Heart left ventricle (tissue), 16 donors: ENCODE data around the gene CMIP. TPM values are rescaled to one million over a fixed set of nuclear protein-coding genes. Genes with fewer than 3 reads are reported as not detected.

ENCODE experiments used
- ATAC-seq, 4 donors: fragments of 200-7000 bp; cut with Tn5 transposase; one replicate each; pipeline ENCODE4 v1.9.1; 2020 to 2022; ENCODE audit warnings: moderate library complexity in 4 of 4, mild to moderate bottlenecking in 3 of 4, moderate number of reproducible peaks in 1 of 4
- DNase-seq, 5 donors: peaks; one replicate each; pipeline ENCODE4 v3.0.0-alpha.2; 2020
- H3K27ac ChIP-seq, 12 donors: fragments of 200-600 bp; sonication (generic) in 4 of 12; one replicate each; pipeline versions ENCODE4 v1.5.0 to v1.8.0; 2016 to 2022; ENCODE audit warnings: mild to moderate bottlenecking in 2 of 12
- H3K27me3 ChIP-seq, 9 donors: fragments of 200-600 bp; sonication (generic) in 2 of 9; one replicate each; pipeline versions ENCODE4 v1.5.1 to v1.8.0; 2016 to 2022; ENCODE audit warnings: mild to moderate bottlenecking in 3 of 9
- H3K36me3 ChIP-seq, 9 donors: fragments of 200-600 bp; sonication (generic) in 2 of 9; one replicate each; pipeline versions ENCODE4 v1.5.0 to v1.8.0; 2018 to 2022; ENCODE audit warnings: mild to moderate bottlenecking in 2 of 9
- H3K4me1 ChIP-seq, 12 donors: fragments of 200-600 bp; sonication (generic) in 4 of 12; one replicate each; pipeline versions ENCODE4 v1.5.0 to v1.8.0; 2016 to 2022; ENCODE audit warnings: mild to moderate bottlenecking in 3 of 12
- H3K4me3 ChIP-seq, 12 donors: fragments of 200-600 bp; sonication (generic) in 4 of 12; one replicate each; pipeline versions ENCODE4 v1.5.0 to v1.8.0; 2017 to 2022; ENCODE audit warnings: mild to moderate bottlenecking in 9 of 12, moderate library complexity in 4 of 12
- H3K9me3 ChIP-seq, 12 donors: fragments of 200-600 bp; sonication (generic) in 4 of 12; one replicate each; pipeline versions ENCODE4 v1.5.0 to v1.8.0; 2016 to 2022; ENCODE audit warnings: mild to moderate bottlenecking in 1 of 12
- POLR2A ChIP-seq, 2 donors: fragments of 450-650 bp; IDR thresholded peaks; one replicate each; pipeline ENCODE4 v1.6.1; 2017; ENCODE audit warnings: antibody characterized with exemption in 2 of 2, mild to moderate bottlenecking in 2 of 2, moderate library complexity in 2 of 2
- WGBS, 4 donors: extraction: QIAGEN DNeasy Blood & Tissue Kit in 2 of 4; methylation state at CpG; one replicate each; pipeline versions ENCODE4 v1.1.5 to v1.1.7; 2013 to 2018; 5-methylcytosine and 5-hydroxymethylcytosine counted together
- intact Hi-C, 10 donors: fragments of 100-400 bp; cut with DNase I; formaldehyde crosslinking; loops; one replicate each; pipeline versions ENCODE4 v1.11.1 to v1.14.2; 2022
- polyA plus RNA-seq, 2 donors: library from polyadenylated mRNA; stranded (reverse); fragments of 200-250 nt; gene quantifications; one replicate each; pipeline ENCODE4 v1.2.3, GENCODE V29; 2013
- total RNA-seq, 9 donors: library from RNA; depleted of rRNA in 2 of 9; stranded (reverse); fragments of >200 nt in 2 of 9; fragmentation: NEBNext Ultra II Directional in 3 of 9; extraction: Animal tissue kit (Norgen Biotek cat#: 25700) in 3 of 9; gene quantifications; one replicate each; pipeline versions ENCODE4 v1.1.0 to v1.2.4, GENCODE V29; 2016 to 2023
- TF ChIP-seq, protein P1 (sequence below), 12 donors: fragments of 200-600 bp; sonication (generic) in 4 of 12; IDR thresholded peaks; one replicate each; pipeline versions ENCODE4 v1.5.0 to v1.8.0; 2018 to 2022; ENCODE audit warnings: antibody characterized with exemption in 12 of 12, mild to moderate bottlenecking in 5 of 12
- donor health status: ischemic (EF 13 %, LVEDD 7.1; RV severe dilation, severe dysfunction).
- donor health status: healthy with polysubstance abuse.
- donor health status: DM: no; HTN: yes; CAD: no.
- donor health status: DM: no; HTN: no; CAD: no.
- donor health status: ischemic (EF 25% LVEDD 6.9; RV normal size, moderate dysfunction).
- donor health status: ischemic (EF 25% LVEDD 5.7; RV mildly dilated, moderate dysfunction).
- donor health status: healthy.
- donor health status: DM: yes; HTN: yes; CAD: no.
- donor health status: ischemic (EF 35%, LVEDD 5.7; RV mildly dilated, moderate dysfunction).
- donor health status: nonischemic (EF 11% LVEDD 7.7; RV severe dilation, severe dysfunction).
- donor health status: DM: yes; HTN: yes; CAD: no.
- donor health status: PGD.
- donor health status: ischemic (EF 29% LVEDD 5.4; RV normal size, mild dysfunction).
- donor health status: nonischemic (EF 23%, LVEDD 6.1; RV moderate dilation, normal function).

CMIP gene
- total and polyA plus RNA-seq, 11 donors, result 4.1 to 48.8 (median 10.6) TPM

DNA sequence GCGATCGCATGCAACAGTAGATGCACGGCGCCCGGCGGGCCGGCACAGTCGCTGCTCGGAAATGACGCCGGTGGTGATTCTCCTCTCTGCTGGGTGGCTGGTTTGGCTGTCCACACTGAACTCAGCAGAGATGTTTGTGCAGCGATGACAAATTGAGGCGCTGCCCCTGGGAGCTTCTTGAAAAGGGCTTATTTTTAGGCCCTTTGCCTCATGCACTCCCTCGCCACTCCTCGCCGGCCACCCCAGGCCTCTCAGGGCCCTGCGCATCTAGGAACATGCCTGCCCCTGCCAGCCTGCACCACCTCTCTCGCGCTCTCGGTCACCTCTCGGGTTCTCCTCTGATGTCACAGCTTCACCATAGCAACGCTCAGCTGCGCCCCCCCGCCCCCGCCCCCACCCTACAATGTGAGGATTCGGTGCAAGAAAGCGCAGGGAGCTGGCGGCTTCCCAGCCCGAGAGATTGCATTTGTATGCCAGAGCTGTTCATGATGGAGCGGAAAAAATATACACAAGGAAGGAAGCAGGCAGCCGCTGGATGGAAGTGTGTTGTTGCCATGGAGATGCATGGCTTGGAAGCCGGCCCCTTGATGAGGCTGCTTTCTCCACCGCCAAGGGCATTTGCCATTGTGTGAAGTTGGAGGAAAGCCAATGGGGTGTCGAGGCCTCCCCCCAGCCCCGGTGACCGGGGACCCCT, 253.2 kb downstream of the CMIP start:
- 69 to 82% (median 73%) methylated on average over 29 to 36 of the region's 36 CpGs for WGBS, 4 donors
- intact Hi-C loops, result loop anchor here in 3 of 10 donors (5.0 to 10.0 kb wide), 3 partner anchors 73 to 293 kb away; no protein-coding TSS in a partner anchor
- TF ChIP-seq, protein P1, sequence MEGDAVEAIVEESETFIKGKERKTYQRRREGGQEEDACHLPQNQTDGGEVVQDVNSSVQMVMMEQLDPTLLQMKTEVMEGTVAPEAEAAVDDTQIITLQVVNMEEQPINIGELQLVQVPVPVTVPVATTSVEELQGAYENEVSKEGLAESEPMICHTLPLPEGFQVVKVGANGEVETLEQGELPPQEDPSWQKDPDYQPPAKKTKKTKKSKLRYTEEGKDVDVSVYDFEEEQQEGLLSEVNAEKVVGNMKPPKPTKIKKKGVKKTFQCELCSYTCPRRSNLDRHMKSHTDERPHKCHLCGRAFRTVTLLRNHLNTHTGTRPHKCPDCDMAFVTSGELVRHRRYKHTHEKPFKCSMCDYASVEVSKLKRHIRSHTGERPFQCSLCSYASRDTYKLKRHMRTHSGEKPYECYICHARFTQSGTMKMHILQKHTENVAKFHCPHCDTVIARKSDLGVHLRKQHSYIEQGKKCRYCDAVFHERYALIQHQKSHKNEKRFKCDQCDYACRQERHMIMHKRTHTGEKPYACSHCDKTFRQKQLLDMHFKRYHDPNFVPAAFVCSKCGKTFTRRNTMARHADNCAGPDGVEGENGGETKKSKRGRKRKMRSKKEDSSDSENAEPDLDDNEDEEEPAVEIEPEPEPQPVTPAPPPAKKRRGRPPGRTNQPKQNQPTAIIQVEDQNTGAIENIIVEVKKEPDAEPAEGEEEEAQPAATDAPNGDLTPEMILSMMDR (IDR thresholded peaks at IDR 0.05), result peak in 2 of 12 donors; percentile 2 to 22
- no peak for TF ChIP-seq POLR2A (IDR thresholded peaks at IDR 0.05)
- ATAC-seq (peak in 1 of 4 donors; percentile 63), DNase-seq (peak in 4 of 5 donors; percentile 26 to 55 (median 38))
- H3K4me1 ChIP-seq, result peaks cover 0 to 36% (median 19%) of the 10 kb centered on the region in 12 donors
- peak overlapping the region in 4 of 12 donors; percentile 27 to 54 (median 37) for H3K27ac ChIP-seq
- no peak overlapping the region for H3K4me3 ChIP-seq
- no peaks in the 10 kb centered on the region for H3K9me3 ChIP-seq
- H3K27me3 ChIP-seq, result no peaks in the 10 kb centered on the region
- H3K36me3 ChIP-seq, result peaks cover 0 to 78% (median 18%) of the 10 kb centered on the region in 9 donors

DNA sequence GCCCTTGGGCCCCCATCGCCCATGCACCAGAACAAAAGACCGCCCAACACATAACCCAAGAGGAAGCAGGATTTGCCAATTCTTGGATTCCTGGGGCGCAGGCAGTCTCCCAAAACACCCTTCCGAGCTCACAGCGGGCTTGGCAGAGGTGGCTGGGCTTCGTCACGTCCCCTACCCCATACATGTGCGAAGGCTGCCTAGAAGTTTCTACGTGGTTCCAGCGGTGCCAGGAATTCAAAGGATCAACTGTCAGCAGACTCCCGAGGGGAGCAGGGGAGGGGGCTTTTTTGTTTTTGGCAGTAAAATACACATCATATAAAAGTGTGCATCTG, 253.7 kb downstream of the CMIP start:
- DNase-seq (peak in 2 of 5 donors; percentile 16 to 32), ATAC-seq (peak in 1 of 4 donors; percentile 32)
- H3K4me1 ChIP-seq, result peaks cover 0 to 36% (median 19%) of the 10 kb centered on the region in 12 donors
- no peaks in the 10 kb centered on the region for H3K27me3 ChIP-seq
- intact Hi-C loops, result loop anchor here in 3 of 10 donors (5.0 to 10.0 kb wide), 3 partner anchors 73 to 293 kb away; no protein-coding TSS in a partner anchor
- no peaks in the 10 kb centered on the region for H3K9me3 ChIP-seq
- peaks cover 0 to 78% (median 19%) of the 10 kb centered on the region in 9 donors for H3K36me3 ChIP-seq
- H3K27ac ChIP-seq, result peak overlapping the region in 3 of 12 donors; percentile 34 to 54 (median 40)
- no peak for TF ChIP-seq POLR2A (IDR thresholded peaks at IDR 0.05)
- H3K4me3 ChIP-seq, result no peak overlapping the region
- 64 to 89% (median 74%) methylated on average over 3 to 11 of the region's 11 CpGs for WGBS, 4 donors

DNA sequence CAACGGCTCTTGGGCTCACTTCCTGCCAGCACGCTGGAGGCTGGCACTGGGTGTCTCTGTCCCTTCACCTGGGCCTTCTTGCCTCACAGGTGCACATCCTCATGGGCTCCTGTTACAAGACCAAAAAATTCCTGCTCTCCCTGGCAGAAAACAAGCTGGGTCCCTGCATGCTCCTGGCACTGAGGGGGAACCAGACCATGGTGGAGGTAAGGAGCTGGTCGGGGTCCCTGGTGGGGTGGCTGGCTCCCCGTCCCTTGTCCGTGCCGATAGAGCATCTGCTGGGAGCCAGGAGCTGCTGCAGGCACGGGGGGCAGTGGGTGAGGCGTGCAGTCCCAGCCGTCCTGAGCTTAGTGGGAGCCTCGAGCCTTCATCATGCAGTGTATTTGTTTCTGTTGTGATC, 255.0 kb downstream of the CMIP start:
- Histone ChIP-seq H3K27ac (no peak overlapping the region), H3K4me1 (peaks cover 0 to 28% (median 14%) of the 10 kb centered on the region in 12 donors), H3K4me3 (no peak overlapping the region), H3K36me3 (peaks cover 0 to 72% (median 11%) of the 10 kb centered on the region in 9 donors), H3K27me3 (no peaks in the 10 kb centered on the region), H3K9me3 (no peaks in the 10 kb centered on the region)
- ATAC-seq (no peak), DNase-seq (peak in 3 of 5 donors; percentile 10 to 19 (median 13))
- TF ChIP-seq, protein P1 (IDR thresholded peaks at IDR 0.05), result no peak
- no peak for TF ChIP-seq POLR2A (IDR thresholded peaks at IDR 0.05)
- whole genome bisulfite sequencing, 4 donors, result 95 to 98% (median 95%) methylated on average over 9 to 10 of the region's 10 CpGs
- intact Hi-C loops, result loop anchor here in 3 of 10 donors (5.0 to 10.0 kb wide), 3 partner anchors 75 to 295 kb away; no protein-coding TSS in a partner anchor

GRCh38 chr16:81700071-81700779, 255.6 kb downstream of the CMIP start:
- WGBS, 4 donors, result 95 to 96% (median 95%) methylated on average over 19 to 20 of the region's 20 CpGs
- DNase-seq (peak in 2 of 5 donors; percentile 17 to 19), ATAC-seq (no peak)
- Histone ChIP-seq H3K4me1 (peaks cover 0 to 23% (median 11%) of the 10 kb centered on the region in 12 donors), H3K36me3 (peaks cover 0 to 79% (median 16%) of the 10 kb centered on the region in 9 donors), H3K27ac (no peak overlapping the region), H3K27me3 (no peaks in the 10 kb centered on the region), H3K4me3 (no peak overlapping the region), H3K9me3 (no peaks in the 10 kb centered on the region)
- intact Hi-C loops, result no loop called here
- no peak for TF ChIP-seq POLR2A (IDR thresholded peaks at IDR 0.05)
- TF ChIP-seq, protein P1 (IDR thresholded peaks at IDR 0.05), result no peak
